T-helper 2 cell (primary cell): Measurements from ENCODE around the gene PHF2.

Source experiments
- DNase-seq, 5 experiments: peaks; one replicate each; pipeline versions ENCODE4 v3.0.0 to v3.0.0-alpha.2; 2012 to 2022

The PHF2 gene

GRCh38 chr9:93568169-93568568 is 8.2 kb upstream of the PHF2 start:
- no peak for DNase-seq

GRCh38 chr9:93569621-93570174 is 6.7 kb upstream of the PHF2 start:
- DNase-seq = no peak

- no peak for DNase-seq
Measured at GRCh38 chr9:93572221-93572620, 4.2 kb upstream of the PHF2 start.

- DNase-seq = no peak
Measured at GRCh38 chr9:93572636-93573515, 3.5 kb upstream of the PHF2 start.

GRCh38 chr9:93573516-93573828 is 2.9 kb upstream of the PHF2 start:
- DNase-seq = no peak

GRCh38 chr9:93574091-93574899 is 2.1 kb upstream of the PHF2 start:
- DNase-seq = no peak

- DNase-seq = no peak
Measured at GRCh38 chr9:93574900-93575795, 1.2 kb upstream of the PHF2 start.

- DNase-seq = peak in 4 of 5 experiments; percentile 32 to 64 (median 46)
Measured at GRCh38 chr9:93575796-93576257, 557 bp upstream of the PHF2 start.

GRCh38 chr9:93577078-93577974 is 942 bp downstream of the PHF2 start:
- DNase-seq = peak in 2 of 5 experiments; percentile 15 to 33

GRCh38 chr9:93577975-93578682 is 1.7 kb downstream of the PHF2 start:
- DNase-seq = no peak

- no peak for DNase-seq
Measured at GRCh38 chr9:93578844-93579243, 2.5 kb downstream of the PHF2 start.

- no peak for DNase-seq
Measured at GRCh38 chr9:93579711-93580516, 3.5 kb downstream of the PHF2 start.

GRCh38 chr9:93580654-93581380 is 4.4 kb downstream of the PHF2 start:
- DNase-seq = no peak

- no peak for DNase-seq
Measured at GRCh38 chr9:93582115-93582514, 5.7 kb downstream of the PHF2 start.

GRCh38 chr9:93582550-93582949 is 6.2 kb downstream of the PHF2 start:
- DNase-seq = no peak

GRCh38 chr9:93585259-93585658 is 8.9 kb downstream of the PHF2 start:
- DNase-seq = no peak

GRCh38 chr9:93585695-93586094 is 9.3 kb downstream of the PHF2 start:
- no peak for DNase-seq

- no peak for DNase-seq
Measured at GRCh38 chr9:93586290-93587057, 10.1 kb downstream of the PHF2 start.
